Measurements from ENCODE around the gene SULF2. TPM values are rescaled to one million over a fixed set of nuclear protein-coding genes. Genes with fewer than 3 reads are reported as not detected.
"Not testable (repeated sequence)": the region's sequence is repeated elsewhere in the genome, so short reads cannot be mapped to it uniquely, and the experiment has no call there.

Gene SULF2
- total RNA-seq, 1 donor from 2014 or later = 0.20 TPM

- TF ChIP-seq CTCF (IDR thresholded peaks at IDR 0.05) = no peak
- POLR2A ChIA-PET = no interaction called here
- DNase-seq (no peak), ATAC-seq (ENCODE audit: low read depth) (no peak)
- no peaks in the 10 kb centered on the region for H3K36me3 Mint-ChIP-seq (ENCODE audit: low read depth)
- no peaks in the 10 kb centered on the region for H3K4me1 Mint-ChIP-seq
- intact Hi-C loops (cut with micrococcal nuclease) = no loop called here
- no peak overlapping the region for H3K4me3 Mint-ChIP-seq
- H3K27me3 Mint-ChIP-seq = peaks cover 38% of the 10 kb centered on the region
- H3K9me3 Mint-ChIP-seq = no peaks in the 10 kb centered on the region
- H3K27ac Mint-ChIP-seq = no peak overlapping the region
- CTCF ChIA-PET = no interaction called here
Measured at GRCh38 chr20:47809161-47809960, 24.1 kb upstream of the SULF2 start.

- peaks cover 25% of the 10 kb centered on the region for H3K27me3 Mint-ChIP-seq
- no peaks in the 10 kb centered on the region for H3K9me3 Mint-ChIP-seq
- POLR2A ChIA-PET = no interaction called here
- intact Hi-C loops (cut with micrococcal nuclease) = no loop called here
- H3K4me3 Mint-ChIP-seq = no peak overlapping the region
- no peak for TF ChIP-seq CTCF (IDR thresholded peaks at IDR 0.05)
- ATAC-seq (ENCODE audit: low read depth) (no peak), DNase-seq (no peak)
- CTCF ChIA-PET = no interaction called here
- no peak overlapping the region for H3K27ac Mint-ChIP-seq
- no peaks in the 10 kb centered on the region for H3K36me3 Mint-ChIP-seq (ENCODE audit: low read depth)
- no peaks in the 10 kb centered on the region for H3K4me1 Mint-ChIP-seq
Measured at GRCh38 chr20:47805951-47806350, 20.7 kb upstream of the SULF2 start.

GRCh38 chr20:47804972-47805371 lies 19.7 kb upstream of the SULF2 start:
- intact Hi-C loops (cut with micrococcal nuclease) = not testable (repeated sequence)

GRCh38 chr20:47804224-47804825 lies 19.0 kb upstream of the SULF2 start:
- H3K36me3 Mint-ChIP-seq (ENCODE audit: low read depth); H3K4me1 Mint-ChIP-seq; H3K4me3 Mint-ChIP-seq; DNase-seq; intact Hi-C loops (cut with micrococcal nuclease); ATAC-seq (ENCODE audit: low read depth); POLR2A ChIA-PET; H3K27ac Mint-ChIP-seq; H3K9me3 Mint-ChIP-seq; CTCF ChIA-PET: not testable (repeated sequence)
- peaks cover 19% of the 10 kb centered on the region for H3K27me3 Mint-ChIP-seq

More at GRCh38 chr20:47804972-47805371, 19.7 kb upstream of the SULF2 start:
- POLR2A ChIA-PET; ATAC-seq (ENCODE audit: low read depth); H3K4me1 Mint-ChIP-seq; H3K36me3 Mint-ChIP-seq (ENCODE audit: low read depth); H3K4me3 Mint-ChIP-seq; H3K9me3 Mint-ChIP-seq; DNase-seq; H3K27ac Mint-ChIP-seq; CTCF ChIA-PET: not testable (repeated sequence)
- peaks cover 21% of the 10 kb centered on the region for H3K27me3 Mint-ChIP-seq

GRCh38 chr20:47802975-47803374 lies 17.7 kb upstream of the SULF2 start:
- ATAC-seq (ENCODE audit: low read depth) (no peak), DNase-seq (no peak)
- Mint-ChIP-seq H3K36me3 (ENCODE audit: low read depth) (no peaks in the 10 kb centered on the region), H3K4me3 (no peak overlapping the region), H3K4me1 (no peaks in the 10 kb centered on the region), H3K27ac (no peak overlapping the region), H3K9me3 (no peaks in the 10 kb centered on the region), H3K27me3 (peaks cover 15% of the 10 kb centered on the region)
- intact Hi-C loops (cut with micrococcal nuclease) = no loop called here
- no peak for TF ChIP-seq CTCF (IDR thresholded peaks at IDR 0.05)
- ChIA-PET CTCF (no interaction called here), POLR2A (no interaction called here)

GRCh38 chr20:47802226-47802920 lies 17.1 kb upstream of the SULF2 start:
- intact Hi-C loops (cut with micrococcal nuclease) = no loop called here
- CTCF ChIA-PET = no interaction called here

More at GRCh38 chr20:47802226-47802920, 17.1 kb upstream of the SULF2 start:
- DNase-seq = no peak
- no peaks in the 10 kb centered on the region for H3K36me3 Mint-ChIP-seq (ENCODE audit: low read depth)
- no peaks in the 10 kb centered on the region for H3K9me3 Mint-ChIP-seq
- peaks cover 15% of the 10 kb centered on the region for H3K27me3 Mint-ChIP-seq
- H3K4me3 Mint-ChIP-seq = no peak overlapping the region
- H3K4me1 Mint-ChIP-seq = no peaks in the 10 kb centered on the region
- no peak overlapping the region for H3K27ac Mint-ChIP-seq
- TF ChIP-seq CTCF (IDR thresholded peaks at IDR 0.05) = no peak
- POLR2A ChIA-PET = no interaction called here
- no peak for ATAC-seq (ENCODE audit: low read depth)
